ENCODE measurements around the gene GRID2. TPM values are rescaled to one million over a fixed set of nuclear protein-coding genes. Genes with fewer than 3 reads are reported as not detected.

GRID2 gene
- total RNA-seq, 6 donors from 2014 or later, result 0.76 TPM; not detected in 5

GRCh38 chr4:93199492-93199891 lies 895.7 kb downstream of the GRID2 start:
- Histone ChIP-seq H3K36me3 (no peaks in the 10 kb centered on the region), H3K27ac (no peak overlapping the region), H3K9me3 (no peaks in the 10 kb centered on the region), H3K4me1 (no peaks in the 10 kb centered on the region), H3K4me3 (no peak overlapping the region), H3K27me3 (no peaks in the 10 kb centered on the region)
- WGBS, 2 donors, result 36 to 54% methylated on average over 2 of the region's 2 CpGs
- no peak for DNase-seq
- TF ChIP-seq CTCF (IDR thresholded peaks at IDR 0.05), result peak in 5 of 6 experiments; percentile 23 to 49 (median 35)
- no peak for TF ChIP-seq EP300 (IDR thresholded peaks at IDR 0.05)
- peak in 1 of 2 donors; percentile 32 for ATAC-seq (ENCODE audit: low FRiP score in 2 of 2)

GRCh38 chr4:93201471-93202096 lies 897.8 kb downstream of the GRID2 start:
- Histone ChIP-seq H3K4me3 (no peak overlapping the region), H3K27me3 (no peaks in the 10 kb centered on the region), H3K36me3 (no peaks in the 10 kb centered on the region), H3K27ac (no peak overlapping the region), H3K4me1 (no peaks in the 10 kb centered on the region), H3K9me3 (no peaks in the 10 kb centered on the region)
- no peak for DNase-seq
- WGBS, 2 donors, result 46 to 51% methylated on average over 4 of the region's 4 CpGs
- no peak for ATAC-seq (ENCODE audit: low FRiP score in 2 of 2)
- no peak for TF ChIP-seq CTCF (IDR thresholded peaks at IDR 0.05)
- TF ChIP-seq POLR2A (IDR thresholded peaks at IDR 0.05), result no peak

GRCh38 chr4:93203708-93204107 lies 899.9 kb downstream of the GRID2 start:
- no peaks in the 10 kb centered on the region for H3K9me3 ChIP-seq
- no peaks in the 10 kb centered on the region for H3K36me3 ChIP-seq
- H3K27me3 ChIP-seq, result no peaks in the 10 kb centered on the region
- H3K4me3 ChIP-seq, result no peak overlapping the region
- DNase-seq, result no peak
- no peak overlapping the region for H3K27ac ChIP-seq
- TF ChIP-seq EP300 (IDR thresholded peaks at IDR 0.05) (no peak), POLR2AphosphoS5 (IDR thresholded peaks at IDR 0.05) (no peak), CTCF (IDR thresholded peaks at IDR 0.05) (no peak), POLR2A (IDR thresholded peaks at IDR 0.05) (no peak)
- H3K4me1 ChIP-seq, result no peaks in the 10 kb centered on the region
- ATAC-seq (ENCODE audit: low FRiP score in 2 of 2), result peak in 1 of 2 donors; percentile 32
- WGBS, 2 donors, result 85 to 86% methylated on average over 4 of the region's 4 CpGs

- Histone ChIP-seq H3K36me3 (no peaks in the 10 kb centered on the region), H3K4me1 (no peaks in the 10 kb centered on the region), H3K27ac (no peak overlapping the region), H3K9me3 (no peaks in the 10 kb centered on the region), H3K27me3 (no peaks in the 10 kb centered on the region), H3K4me3 (no peak overlapping the region)
- DNase-seq (no peak), ATAC-seq (ENCODE audit: low FRiP score in 2 of 2) (no peak)
- TF ChIP-seq POLR2A (IDR thresholded peaks at IDR 0.05) (no peak), CTCF (IDR thresholded peaks at IDR 0.05) (no peak), EP300 (IDR thresholded peaks at IDR 0.05) (no peak), POLR2AphosphoS5 (IDR thresholded peaks at IDR 0.05) (no peak)
- 82% methylated on average over 3 of the region's 3 CpGs for WGBS, 2 donors
Measured at GRCh38 chr4:93212250-93212649, 908.5 kb downstream of the GRID2 start.

- WGBS, 2 donors, result 71 to 80% methylated on average over 8 of the region's 8 CpGs
- no peaks in the 10 kb centered on the region for H3K36me3 ChIP-seq
Measured at GRCh38 chr4:93216646-93217045, 912.9 kb downstream of the GRID2 start.

More at GRCh38 chr4:93216646-93217045, 912.9 kb downstream of the GRID2 start:
- no peak overlapping the region for H3K27ac ChIP-seq
- no peaks in the 10 kb centered on the region for H3K9me3 ChIP-seq
- no peak for TF ChIP-seq EP300 (IDR thresholded peaks at IDR 0.05)
- no peak for TF ChIP-seq POLR2AphosphoS5 (IDR thresholded peaks at IDR 0.05)
- TF ChIP-seq CTCF (IDR thresholded peaks at IDR 0.05), result no peak
- TF ChIP-seq POLR2A (IDR thresholded peaks at IDR 0.05), result no peak
- DNase-seq, result no peak
- H3K4me3 ChIP-seq, result no peak overlapping the region
- no peaks in the 10 kb centered on the region for H3K4me1 ChIP-seq
- no peak for ATAC-seq (ENCODE audit: low FRiP score in 2 of 2)
- H3K27me3 ChIP-seq, result no peaks in the 10 kb centered on the region

Measured in upper lobe of left lung (tissue), 6 donors.